A673 (cell line): ENCODE measurements around the gene ISG20L2. TPM values are rescaled to one million over a fixed set of nuclear protein-coding genes. Genes with fewer than 3 reads are reported as not detected.

Source experiments
- BruUV-seq: library from RNA; stranded (reverse); fragments of 400-500 nt; replicated peaks from 2 replicates; lab custom pipeline; 2021; lab: Mats Ljungman, UMichigan
- CTCF ChIA-PET: fragments of 300-600 bp; sonication (Branson Sonifier 250); formaldehyde crosslinking; loops from one replicate; lab custom pipeline; 2022; ENCODE audit warnings: antibody characterized with exemption; lab: Charles Lee
- POLR2A ChIA-PET: fragments of 300-600 bp; sonication (Branson Sonifier 250); formaldehyde crosslinking; loops from one replicate; lab custom pipeline; 2022; ENCODE audit warnings: antibody characterized with exemption; ENCODE audit not compliant: low non-redundant PET; lab: Charles Lee
- DNase-seq: peaks from one replicate; pipeline ENCODE4 v3.0.0-alpha.2; 2015; ENCODE audit warnings: low spot score
- H3K27ac ChIP-seq: fragments of 200-600 bp; sonication (generic); 2 replicates; pipeline ENCODE4 v1.5.1; 2016; ENCODE audit warnings: mixed run types, low read depth, mild to moderate bottlenecking, mixed read lengths, antibody characterized with exemption, low read length; ENCODE audit not compliant: poor library complexity, severe bottlenecking
- H3K27me3 ChIP-seq: fragments of 200-600 bp; sonication (generic); replicated peaks from 2 replicates; pipeline ENCODE4 v1.6.1; 2017; ENCODE audit warnings: mixed run types, low read depth, mild to moderate bottlenecking, mixed read lengths, antibody characterized with exemption, low read length; ENCODE audit not compliant: insufficient read depth, poor library complexity
- H3K36me3 ChIP-seq: fragments of 200-600 bp; sonication (generic); 2 replicates; pipeline ENCODE4 v1.6.1; 2016; ENCODE audit warnings: mixed run types, mild to moderate bottlenecking, mixed read lengths, antibody characterized with exemption, low read length; ENCODE audit not compliant: insufficient read depth, poor library complexity, severe bottlenecking
- H3K4me1 ChIP-seq: fragments of 200-600 bp; sonication (generic); 2 replicates; pipeline ENCODE4 v1.6.1; 2017; ENCODE audit warnings: mixed run types, mild to moderate bottlenecking, mixed read lengths, antibody characterized with exemption, low read length; ENCODE audit not compliant: insufficient read depth, poor library complexity, severe bottlenecking
- H3K4me3 ChIP-seq: fragments of 200-600 bp; sonication (generic); 2 replicates; pipeline ENCODE4 v1.5.1; 2016; ENCODE audit warnings: low read depth, mixed run types, mild to moderate bottlenecking, mixed read lengths, low read length; ENCODE audit not compliant: poor library complexity, severe bottlenecking
- H3K9me3 ChIP-seq: fragments of 200-600 bp; sonication (generic); 2 replicates; pipeline ENCODE4 v1.6.1; 2016; ENCODE audit warnings: mixed run types, low read depth, mild to moderate bottlenecking, mixed read lengths, antibody characterized with exemption, low read length; ENCODE audit not compliant: poor library complexity, severe bottlenecking
- EZH2 ChIP-seq: fragments of 200-600 bp; sonication (generic); IDR thresholded peaks from 2 replicates; pipeline ENCODE4 v1.6.1; 2017; ENCODE audit warnings: borderline replicate concordance, low read depth, mild to moderate bottlenecking, mixed read lengths, antibody characterized with exemption, low read length; ENCODE audit not compliant: poor library complexity, severe bottlenecking
- intact Hi-C: fragments of 100-400 bp; cut with micrococcal nuclease; formaldehyde crosslinking; loops from one replicate; pipeline ENCODE4 v1.10.0; 2022; ENCODE audit not compliant: unreplicated experiment
- total RNA-seq: library from RNA; stranded (reverse); gene quantifications from 2 replicates; pipeline ENCODE4 v1.2.3, GENCODE V29; 2021
- TF ChIP-seq, protein P1 (sequence below): fragments of 300-800, 200-600 bp; sonication (generic); conservative IDR thresholded peaks from 2 replicates; pipeline ENCODE4 v1.5.1; 2017; ENCODE audit warnings: low read depth, mild to moderate bottlenecking, antibody characterized with exemption, low read length, moderate library complexity, mixed read lengths

Gene ISG20L2
- total RNA-seq, 1 experiment from 2014 or later = 46.5 TPM

DNA sequence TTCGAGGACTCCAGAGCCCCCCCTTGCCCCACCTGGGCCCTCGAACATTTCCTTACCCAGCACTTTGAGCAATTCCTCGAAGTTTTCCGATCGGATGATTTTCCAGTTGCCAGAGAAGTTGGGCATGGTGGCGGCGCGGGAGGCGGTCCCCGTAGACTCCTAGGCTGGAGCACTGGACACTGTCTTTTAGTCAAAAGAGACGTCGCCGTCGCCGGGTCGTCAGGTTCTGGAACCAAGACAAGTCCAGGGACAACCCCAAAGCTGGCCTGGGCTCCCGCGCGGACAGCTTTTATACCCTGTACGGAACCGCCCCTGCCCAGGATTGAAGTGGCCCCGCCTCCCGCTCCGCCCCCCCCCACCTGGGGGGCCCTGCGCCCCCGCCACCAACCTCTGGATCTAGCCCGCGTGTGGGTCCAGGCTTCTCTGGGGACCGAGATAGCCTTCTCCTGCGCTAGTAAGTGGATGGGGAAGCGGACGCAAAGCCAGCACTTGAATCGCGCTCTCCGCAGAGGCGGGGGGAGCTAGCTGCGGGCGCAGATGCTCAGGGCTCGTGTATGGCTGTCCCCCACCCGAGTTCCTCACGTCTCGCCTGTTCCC lies 23.1 kb downstream of the ISG20L2 start, which contains the start of gene CRABP2:
Gene CRABP2 (minus strand): TSS at position 263 of the 597 bp plus-strand sequence. CDS start 137 bp downstream, at position 126.
- no peak within 1 kb of the TSS for H3K27ac ChIP-seq
- no TSS peak for BruUV-seq
- intact Hi-C loops = loop anchor here (1.0 kb wide), 1 partner anchor 16 kb away; no protein-coding TSS in a partner anchor
- peak; percentile 53 for DNase-seq
- H3K9me3 ChIP-seq = no peaks in the 10 kb centered on the region
- H3K27me3 ChIP-seq = peaks cover 5% of the 10 kb centered on the region
- ChIA-PET POLR2A (no interaction called here), CTCF (interaction anchor here (0.6 to 4.2 kb wide), 9 partner anchors 14 to 205 kb away, joined by 3 to 48 read pairs (median 4); partner anchors contain the start of gene NTRK1)
- peaks cover 34% of the 10 kb centered on the region for H3K4me1 ChIP-seq
- H3K36me3 ChIP-seq = no peaks in the 10 kb centered on the region
- peak within 1 kb of the TSS; percentile 42 for H3K4me3 ChIP-seq
- no peak for TF ChIP-seq EZH2
- TF ChIP-seq, protein P1, sequence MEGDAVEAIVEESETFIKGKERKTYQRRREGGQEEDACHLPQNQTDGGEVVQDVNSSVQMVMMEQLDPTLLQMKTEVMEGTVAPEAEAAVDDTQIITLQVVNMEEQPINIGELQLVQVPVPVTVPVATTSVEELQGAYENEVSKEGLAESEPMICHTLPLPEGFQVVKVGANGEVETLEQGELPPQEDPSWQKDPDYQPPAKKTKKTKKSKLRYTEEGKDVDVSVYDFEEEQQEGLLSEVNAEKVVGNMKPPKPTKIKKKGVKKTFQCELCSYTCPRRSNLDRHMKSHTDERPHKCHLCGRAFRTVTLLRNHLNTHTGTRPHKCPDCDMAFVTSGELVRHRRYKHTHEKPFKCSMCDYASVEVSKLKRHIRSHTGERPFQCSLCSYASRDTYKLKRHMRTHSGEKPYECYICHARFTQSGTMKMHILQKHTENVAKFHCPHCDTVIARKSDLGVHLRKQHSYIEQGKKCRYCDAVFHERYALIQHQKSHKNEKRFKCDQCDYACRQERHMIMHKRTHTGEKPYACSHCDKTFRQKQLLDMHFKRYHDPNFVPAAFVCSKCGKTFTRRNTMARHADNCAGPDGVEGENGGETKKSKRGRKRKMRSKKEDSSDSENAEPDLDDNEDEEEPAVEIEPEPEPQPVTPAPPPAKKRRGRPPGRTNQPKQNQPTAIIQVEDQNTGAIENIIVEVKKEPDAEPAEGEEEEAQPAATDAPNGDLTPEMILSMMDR = no peak

DNA sequence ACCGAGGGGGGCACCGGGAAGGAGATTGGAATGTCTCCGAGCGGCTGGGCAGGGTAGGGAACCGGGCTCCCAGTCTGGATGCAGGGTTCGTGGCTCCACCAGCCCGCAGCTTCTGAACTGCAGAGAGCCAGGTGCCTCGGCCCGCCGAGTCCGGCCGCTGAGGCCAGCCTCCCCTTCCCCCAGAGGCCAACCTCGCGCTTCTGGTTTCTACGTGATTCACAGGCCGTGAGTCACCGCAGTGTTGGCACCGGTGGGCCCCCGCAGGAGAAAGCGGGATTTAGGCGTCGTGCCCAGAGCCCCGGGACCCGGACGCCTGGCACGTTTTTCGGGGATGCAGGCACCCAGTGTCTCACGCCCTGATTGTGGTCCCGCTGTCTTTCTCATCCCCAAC lies 23.6 kb downstream of the ISG20L2 start:
- Histone ChIP-seq H3K27me3 (peaks cover 5% of the 10 kb centered on the region), H3K36me3 (no peaks in the 10 kb centered on the region), H3K27ac (no peak overlapping the region), H3K4me1 (peaks cover 34% of the 10 kb centered on the region), H3K9me3 (no peaks in the 10 kb centered on the region), H3K4me3 (peak overlapping the region; percentile 42)
- intact Hi-C loops = loop anchor here (1.0 kb wide), 1 partner anchor 16 kb away; no protein-coding TSS in a partner anchor
- TF ChIP-seq, protein P1 = no peak
- TF ChIP-seq EZH2 = no peak
- POLR2A ChIA-PET = no interaction called here
- BruUV-seq = no TSS peak
- DNase-seq = no peak
- CTCF ChIA-PET = interaction anchor here (0.6 to 4.2 kb wide), 3 partner anchors 16 to 85 kb away, joined by 3 to 48 read pairs (median 3); no protein-coding TSS in a partner anchor

DNA sequence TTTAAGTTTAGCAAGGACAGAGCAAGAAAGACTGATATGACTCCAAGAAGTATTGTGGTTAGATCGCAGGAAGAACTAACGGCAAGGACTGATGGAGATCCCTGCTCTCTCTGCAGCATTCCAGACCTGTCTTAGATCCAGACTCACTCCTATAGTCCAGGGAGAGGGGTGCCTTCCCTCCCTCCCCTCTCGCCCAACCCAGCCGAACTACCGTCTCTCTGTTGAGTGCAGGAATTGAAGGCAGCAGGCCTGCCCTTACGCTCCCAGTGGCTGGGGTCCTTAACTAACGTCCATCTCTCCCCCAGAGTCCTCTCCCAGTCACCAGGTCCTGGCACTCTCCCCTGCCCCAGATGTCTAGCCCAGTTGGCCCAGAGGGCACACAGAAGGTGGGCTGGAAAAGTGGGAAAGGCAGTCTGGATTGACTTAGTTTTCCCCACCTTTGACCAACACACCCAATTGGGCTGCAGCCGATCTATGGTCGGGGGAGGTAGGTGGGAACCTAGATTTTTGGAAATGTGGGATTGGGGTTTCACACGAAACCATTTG lies 24.3 kb downstream of the ISG20L2 start:
- Histone ChIP-seq H3K4me3 (no peak overlapping the region), H3K27me3 (peaks cover 5% of the 10 kb centered on the region), H3K9me3 (no peaks in the 10 kb centered on the region), H3K4me1 (peaks cover 34% of the 10 kb centered on the region), H3K27ac (no peak overlapping the region), H3K36me3 (no peaks in the 10 kb centered on the region)
- no peak for DNase-seq
- ChIA-PET CTCF (interaction anchor here (1.2 to 3.8 kb wide), 2 partner anchors 15 to 156 kb away, joined by 5 to 34 read pairs; no protein-coding TSS in a partner anchor), POLR2A (no interaction called here)
- intact Hi-C loops = no loop called here
- no TSS peak for BruUV-seq
- TF ChIP-seq, protein P1 = no peak
- no peak for TF ChIP-seq EZH2
